ENCODE data around the gene POR. TPM values are rescaled to one million over a fixed set of nuclear protein-coding genes. Genes with fewer than 3 reads are reported as not detected.
A peak's percentile ranks its signal among the peaks of the same experiment; 100 is the strongest.

The POR gene
- total and polyA plus RNA-seq, 2 experiments from 2014 or later, result 106 to 220 TPM

DNA sequence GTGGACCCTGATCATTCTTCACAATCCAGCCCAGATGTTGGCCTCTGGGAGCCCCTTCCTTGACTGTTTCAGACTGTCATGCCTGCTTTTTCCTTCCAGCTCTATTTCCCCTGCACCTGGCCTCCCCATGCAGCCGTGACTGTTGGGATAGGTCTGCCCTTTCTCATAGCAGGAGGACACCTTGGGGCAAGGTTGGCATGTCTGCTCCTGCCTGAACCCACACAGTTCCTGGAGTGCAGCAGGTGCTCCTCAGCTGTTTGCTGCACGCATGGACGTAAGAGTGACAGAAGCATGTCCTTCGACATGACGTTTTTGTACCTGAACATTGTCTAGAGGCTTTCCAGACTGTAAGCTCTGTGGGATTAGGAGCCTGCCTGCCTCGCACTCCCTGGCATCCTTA is 24.0 kb downstream of the POR start:
- 89% methylated on average over 6 of the region's 6 CpGs for WGBS (ENCODE audit: low lambda C conversion rate, missing lambda C conversion rate)
- peaks cover 85% of the 10 kb centered on the region for H3K79me2 ChIP-seq

DNA sequence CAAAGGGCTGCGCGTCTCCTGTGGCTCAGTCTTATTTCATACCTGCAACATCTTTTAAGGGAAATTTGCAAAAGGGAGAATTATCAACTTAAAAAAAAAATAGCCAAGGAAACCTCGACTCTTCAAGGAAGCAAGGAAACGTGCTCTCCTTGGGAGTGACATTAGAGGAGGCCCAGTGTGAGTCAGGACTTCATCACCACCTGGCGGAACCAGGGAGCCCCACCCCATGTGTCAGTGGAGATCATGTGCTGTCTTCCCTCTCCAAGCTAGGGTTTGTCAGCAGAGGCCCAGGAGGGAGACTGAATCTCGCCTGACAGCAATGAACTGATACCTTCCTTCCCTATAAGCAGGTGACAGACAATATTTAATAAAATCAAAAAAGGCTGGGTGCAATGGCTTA is 28.9 kb downstream of the POR start:
- H3K27ac ChIP-seq, result peak overlapping the region; percentile 94
- 89% methylated on average over 6 of the region's 6 CpGs for WGBS (ENCODE audit: low lambda C conversion rate, missing lambda C conversion rate)
- no peaks in the 10 kb centered on the region for H3K9me3 ChIP-seq (ENCODE audit: low read depth)
- H3K4me3 ChIP-seq, result no peak overlapping the region
- H3K79me2 ChIP-seq, result peaks cover 81% of the 10 kb centered on the region
- H3K9me2 ChIP-seq (replicated peaks; ENCODE audit: insufficient read depth), result no peaks in the 10 kb centered on the region
- no peaks in the 10 kb centered on the region for H3K36me3 ChIP-seq (replicated peaks; ENCODE audit: insufficient read depth, low read depth)
- no peak overlapping the region for H3K4me2 ChIP-seq
- TF ChIP-seq, protein P1, sequence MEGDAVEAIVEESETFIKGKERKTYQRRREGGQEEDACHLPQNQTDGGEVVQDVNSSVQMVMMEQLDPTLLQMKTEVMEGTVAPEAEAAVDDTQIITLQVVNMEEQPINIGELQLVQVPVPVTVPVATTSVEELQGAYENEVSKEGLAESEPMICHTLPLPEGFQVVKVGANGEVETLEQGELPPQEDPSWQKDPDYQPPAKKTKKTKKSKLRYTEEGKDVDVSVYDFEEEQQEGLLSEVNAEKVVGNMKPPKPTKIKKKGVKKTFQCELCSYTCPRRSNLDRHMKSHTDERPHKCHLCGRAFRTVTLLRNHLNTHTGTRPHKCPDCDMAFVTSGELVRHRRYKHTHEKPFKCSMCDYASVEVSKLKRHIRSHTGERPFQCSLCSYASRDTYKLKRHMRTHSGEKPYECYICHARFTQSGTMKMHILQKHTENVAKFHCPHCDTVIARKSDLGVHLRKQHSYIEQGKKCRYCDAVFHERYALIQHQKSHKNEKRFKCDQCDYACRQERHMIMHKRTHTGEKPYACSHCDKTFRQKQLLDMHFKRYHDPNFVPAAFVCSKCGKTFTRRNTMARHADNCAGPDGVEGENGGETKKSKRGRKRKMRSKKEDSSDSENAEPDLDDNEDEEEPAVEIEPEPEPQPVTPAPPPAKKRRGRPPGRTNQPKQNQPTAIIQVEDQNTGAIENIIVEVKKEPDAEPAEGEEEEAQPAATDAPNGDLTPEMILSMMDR (IDR thresholded peaks at IDR 0.05; ENCODE audit: poor library complexity), result no peak
- no peak for TF ChIP-seq EZH2phosphoT487 (IDR thresholded peaks at IDR 0.05; ENCODE audit: low read depth, severe bottlenecking, unreplicated experiment)
- no peak for TF ChIP-seq EZH2 (IDR thresholded peaks at IDR 0.05; ENCODE audit: borderline replicate concordance)
- H3K27me3 ChIP-seq, result no peaks in the 10 kb centered on the region
- H2AFZ ChIP-seq, result no peak overlapping the region
- peaks cover 25% of the 10 kb centered on the region for H3K4me1 ChIP-seq (ENCODE audit: insufficient read depth)
- no peaks in the 10 kb centered on the region for H4K20me1 ChIP-seq (ENCODE audit: insufficient read depth, poor library complexity, severe bottlenecking)
- DNase-seq (ENCODE audit: low spot score), result peak; percentile 60

More for the DNA sequence above, 24.0 kb downstream of the POR start:
- no peak overlapping the region for H2AFZ ChIP-seq
- TF ChIP-seq, protein P1 (IDR thresholded peaks at IDR 0.05; ENCODE audit: poor library complexity), result no peak
- TF ChIP-seq EZH2 (IDR thresholded peaks at IDR 0.05; ENCODE audit: borderline replicate concordance), result no peak
- TF ChIP-seq EZH2phosphoT487 (IDR thresholded peaks at IDR 0.05; ENCODE audit: low read depth, severe bottlenecking, unreplicated experiment), result no peak
- H3K27me3 ChIP-seq, result no peaks in the 10 kb centered on the region
- H4K20me1 ChIP-seq (ENCODE audit: insufficient read depth, poor library complexity, severe bottlenecking), result peaks cover 3% of the 10 kb centered on the region
- no peaks in the 10 kb centered on the region for H3K36me3 ChIP-seq (replicated peaks; ENCODE audit: insufficient read depth, low read depth)
- peaks cover 16% of the 10 kb centered on the region for H3K4me1 ChIP-seq (ENCODE audit: insufficient read depth)
- no peaks in the 10 kb centered on the region for H3K9me2 ChIP-seq (replicated peaks; ENCODE audit: insufficient read depth)
- no peak overlapping the region for H3K4me2 ChIP-seq
- DNase-seq (ENCODE audit: low spot score), result no peak
- H3K9me3 ChIP-seq (ENCODE audit: low read depth), result no peaks in the 10 kb centered on the region
- no peak overlapping the region for H3K27ac ChIP-seq
- H3K4me3 ChIP-seq, result no peak overlapping the region

DNA sequence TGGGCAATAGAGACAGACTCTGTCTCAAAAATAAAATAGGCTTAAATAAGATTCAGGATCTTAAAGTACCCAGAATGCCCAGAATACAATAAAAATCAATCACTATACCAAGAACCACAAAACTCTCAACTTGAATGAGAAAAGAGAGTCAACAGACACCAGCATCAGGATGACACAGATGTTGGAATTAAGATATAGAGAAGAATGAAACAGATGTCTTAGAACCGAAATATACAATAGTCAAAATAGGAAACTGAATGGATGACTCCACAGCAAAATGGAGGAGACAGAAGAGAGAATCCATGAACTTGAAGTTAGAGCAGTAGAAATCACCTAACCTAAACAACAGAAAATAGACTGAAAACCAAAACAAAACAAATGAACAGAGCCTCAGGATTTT is 29.6 kb downstream of the POR start:
- H2AFZ ChIP-seq, result no peak overlapping the region
- H3K36me3 ChIP-seq (replicated peaks; ENCODE audit: insufficient read depth, low read depth), result no peaks in the 10 kb centered on the region
- no peak overlapping the region for H3K4me3 ChIP-seq
- peak overlapping the region; percentile 59 for H3K4me2 ChIP-seq
- H4K20me1 ChIP-seq (ENCODE audit: insufficient read depth, poor library complexity, severe bottlenecking), result no peaks in the 10 kb centered on the region
- H3K27me3 ChIP-seq, result no peaks in the 10 kb centered on the region
- WGBS (ENCODE audit: low lambda C conversion rate, missing lambda C conversion rate), result 88% methylated on average over 1 of the region's 1 CpG
- peaks cover 25% of the 10 kb centered on the region for H3K4me1 ChIP-seq (ENCODE audit: insufficient read depth)
- H3K27ac ChIP-seq, result peak overlapping the region; percentile 94
- TF ChIP-seq EZH2 (IDR thresholded peaks at IDR 0.05; ENCODE audit: borderline replicate concordance), result no peak
- TF ChIP-seq EZH2phosphoT487 (IDR thresholded peaks at IDR 0.05; ENCODE audit: low read depth, severe bottlenecking, unreplicated experiment), result no peak
- TF ChIP-seq, protein P1 (IDR thresholded peaks at IDR 0.05; ENCODE audit: poor library complexity), result no peak
- no peaks in the 10 kb centered on the region for H3K9me2 ChIP-seq (replicated peaks; ENCODE audit: insufficient read depth)
- DNase-seq (ENCODE audit: low spot score), result no peak
- peaks cover 83% of the 10 kb centered on the region for H3K79me2 ChIP-seq
- H3K9me3 ChIP-seq (ENCODE audit: low read depth), result no peaks in the 10 kb centered on the region
